Fibroblast of villous mesenchyme (primary cell): ENCODE measurements around the gene TBC1D22B. TPM values are rescaled to one million over a fixed set of nuclear protein-coding genes. Genes with fewer than 3 reads are reported as not detected.

ENCODE experiments used
- DNase-seq: peaks from one replicate; pipeline ENCODE4 v3.0.0-alpha.2; 2010; ENCODE audit warnings: low read depth
- H3K4me3 ChIP-seq: 2 replicates; pipeline ENCODE4 v1.5.1; 2011; ENCODE audit warnings: low read depth, mild to moderate bottlenecking, low read length
- CTCF ChIP-seq: IDR thresholded peaks from 2 replicates; pipeline ENCODE4 v1.5.1; 2012; ENCODE audit warnings: low read depth, mild to moderate bottlenecking, low read length; ENCODE audit not compliant: insufficient read depth
- total RNA-seq: library from RNA; depleted of rRNA; stranded (reverse); fragments of >200 nt; gene quantifications from 2 replicates; pipeline ENCODE4 v1.2.3, GENCODE V29; 2012

TBC1D22B gene
- total RNA-seq, 1 donor, result 10.8 TPM

- TF ChIP-seq CTCF, result no peak
- H3K4me3 ChIP-seq, result no peak overlapping the region
- DNase-seq, result peak; percentile 52
Measured at GRCh38 chr6:37273690-37274089, 16.1 kb downstream of the TBC1D22B start.

- H3K4me3 ChIP-seq, result no peak overlapping the region
- no peak for TF ChIP-seq CTCF
- DNase-seq, result no peak
Measured at GRCh38 chr6:37275350-37275749, 17.8 kb downstream of the TBC1D22B start.

GRCh38 chr6:37277001-37277409 lies 19.4 kb downstream of the TBC1D22B start:
- DNase-seq, result no peak
- no peak for TF ChIP-seq CTCF

GRCh38 chr6:37279366-37280134 lies 22.0 kb downstream of the TBC1D22B start:
- no peak for TF ChIP-seq CTCF
- DNase-seq, result peak; percentile 92
- no peak overlapping the region for H3K4me3 ChIP-seq

More at GRCh38 chr6:37277001-37277409, 19.4 kb downstream of the TBC1D22B start:
- H3K4me3 ChIP-seq, result no peak overlapping the region

- H3K4me3 ChIP-seq, result no peak overlapping the region
- no peak for TF ChIP-seq CTCF
- no peak for DNase-seq
Measured at GRCh38 chr6:37280162-37280887, 22.8 kb downstream of the TBC1D22B start.

GRCh38 chr6:37282371-37282770 lies 24.8 kb downstream of the TBC1D22B start:
- H3K4me3 ChIP-seq, result no peak overlapping the region
- DNase-seq, result no peak
- TF ChIP-seq CTCF, result no peak
